ENCODE results near the gene FAM222A.

FAM222A gene

GRCh38 chr12:109768901-109769670, 55.5 kb downstream of the FAM222A start:
- Histone ChIP-seq H3K27me3 (ENCODE audit: insufficient read depth, insufficient read length) (no peaks in the 10 kb centered on the region), H3K4me3 (ENCODE audit: insufficient read length, low read depth) (no peak overlapping the region), H3K9ac (ENCODE audit: insufficient read length, low read depth) (no peak overlapping the region), H3K9me3 (ENCODE audit: insufficient read depth, low read length) (no peaks in the 10 kb centered on the region), H3K36me3 (ENCODE audit: insufficient read depth, insufficient read length, low read length) (peaks cover 5% of the 10 kb centered on the region), H3K4me1 (ENCODE audit: insufficient read depth, insufficient read length) (peaks cover 18% of the 10 kb centered on the region)
- no peak for TF ChIP-seq SUZ12 (IDR thresholded peaks at IDR 0.05; ENCODE audit: extremely low read depth, insufficient read depth, insufficient read length)
- TF ChIP-seq YY1 (IDR thresholded peaks at IDR 0.05; ENCODE audit: insufficient read depth, insufficient read length) = no peak
- TF ChIP-seq ZNF274 (IDR thresholded peaks at IDR 0.05; ENCODE audit: low read depth, low read length) = no peak
- no peak for DNase-seq (ENCODE audit: low read depth, low spot score)

DNA sequence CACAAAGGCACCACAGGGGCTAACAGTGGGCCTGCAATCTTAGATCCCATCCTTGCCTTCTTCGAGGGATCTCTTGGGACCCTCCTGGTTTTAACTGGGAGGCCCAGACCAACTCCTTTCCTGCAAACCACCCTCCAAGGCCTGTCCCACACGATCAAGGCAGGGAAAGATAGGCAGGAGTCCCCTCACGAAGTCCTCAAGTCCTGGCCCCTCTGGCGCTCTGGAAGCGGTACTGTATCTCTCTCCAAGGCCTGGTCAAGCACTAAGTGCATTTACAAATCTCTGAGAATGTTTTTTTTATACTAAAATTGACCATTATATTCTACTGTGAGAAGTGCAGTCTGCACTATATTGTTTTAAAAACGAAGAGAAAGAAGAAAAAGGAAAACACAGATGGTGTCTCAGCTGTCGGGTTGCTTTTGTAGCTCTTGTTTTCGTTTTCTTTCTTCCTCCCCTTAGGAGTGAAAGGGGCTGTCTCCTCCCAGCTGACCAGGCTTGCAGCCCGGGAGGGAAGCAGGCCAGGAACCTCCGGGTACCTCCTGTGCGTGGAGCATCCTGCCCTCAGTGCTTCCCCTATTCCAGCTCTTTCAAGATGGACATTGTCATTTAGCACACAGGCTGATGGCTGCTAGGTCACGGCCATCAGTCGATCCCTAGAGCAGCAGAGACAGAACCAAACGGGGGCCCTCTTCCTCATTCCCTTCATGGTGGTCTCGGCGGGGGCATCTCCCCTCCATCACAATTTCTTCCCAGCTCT, 56.7 kb downstream of the FAM222A start:
- no peak for DNase-seq (ENCODE audit: low read depth, low spot score)
- peaks cover 5% of the 10 kb centered on the region for H3K36me3 ChIP-seq (ENCODE audit: insufficient read depth, insufficient read length, low read length)
- TF ChIP-seq ZNF274 (IDR thresholded peaks at IDR 0.05; ENCODE audit: low read depth, low read length) = no peak
- TF ChIP-seq YY1 (IDR thresholded peaks at IDR 0.05; ENCODE audit: insufficient read depth, insufficient read length) = no peak
- H3K27me3 ChIP-seq (ENCODE audit: insufficient read depth, insufficient read length) = no peaks in the 10 kb centered on the region
- no peak overlapping the region for H3K4me3 ChIP-seq (ENCODE audit: insufficient read length, low read depth)
- H3K9me3 ChIP-seq (ENCODE audit: insufficient read depth, low read length) = no peaks in the 10 kb centered on the region
- H3K9ac ChIP-seq (ENCODE audit: insufficient read length, low read depth) = no peak overlapping the region
- peaks cover 18% of the 10 kb centered on the region for H3K4me1 ChIP-seq (ENCODE audit: insufficient read depth, insufficient read length)

DNA sequence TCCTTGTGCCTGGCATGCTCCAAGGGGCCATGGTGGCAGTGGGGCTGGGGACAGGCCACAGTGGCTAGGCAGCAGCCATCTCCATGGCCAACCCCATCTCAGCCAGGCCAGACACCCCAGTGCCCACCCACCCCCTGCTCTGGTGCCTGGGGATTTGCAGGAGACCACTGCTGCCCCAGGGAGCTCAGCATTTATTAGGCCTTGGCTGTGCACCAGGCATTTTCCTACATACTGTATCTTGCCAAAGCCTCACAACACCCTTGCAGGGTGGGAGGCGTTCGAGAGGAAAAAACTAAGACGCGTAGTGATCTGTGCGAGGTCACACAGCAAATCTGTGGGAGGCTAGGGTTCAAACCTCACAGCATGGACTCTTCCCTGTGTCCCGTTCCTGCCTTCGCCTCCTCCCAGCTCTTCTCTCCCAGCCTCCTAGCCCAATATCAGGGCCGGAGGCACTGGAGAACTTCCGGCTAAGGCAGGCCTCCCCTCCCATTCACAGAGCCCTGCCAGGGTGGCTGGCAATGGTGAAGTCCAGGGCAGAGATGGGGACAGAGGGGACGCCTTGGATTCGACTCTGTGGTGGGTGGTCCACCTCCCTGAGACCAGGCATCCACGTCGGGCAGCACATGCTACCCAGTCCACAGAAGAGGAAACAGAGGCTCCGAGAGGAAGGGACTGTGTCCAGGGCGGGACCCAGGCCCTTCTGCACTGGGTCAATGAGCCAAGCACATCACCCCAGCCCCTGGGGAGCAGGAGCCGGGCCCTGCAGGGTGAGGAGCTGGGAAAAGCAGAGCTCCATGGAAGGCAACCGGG, 57.4 kb downstream of the FAM222A start:
- DNase-seq (ENCODE audit: low read depth, low spot score) = no peak

DNA sequence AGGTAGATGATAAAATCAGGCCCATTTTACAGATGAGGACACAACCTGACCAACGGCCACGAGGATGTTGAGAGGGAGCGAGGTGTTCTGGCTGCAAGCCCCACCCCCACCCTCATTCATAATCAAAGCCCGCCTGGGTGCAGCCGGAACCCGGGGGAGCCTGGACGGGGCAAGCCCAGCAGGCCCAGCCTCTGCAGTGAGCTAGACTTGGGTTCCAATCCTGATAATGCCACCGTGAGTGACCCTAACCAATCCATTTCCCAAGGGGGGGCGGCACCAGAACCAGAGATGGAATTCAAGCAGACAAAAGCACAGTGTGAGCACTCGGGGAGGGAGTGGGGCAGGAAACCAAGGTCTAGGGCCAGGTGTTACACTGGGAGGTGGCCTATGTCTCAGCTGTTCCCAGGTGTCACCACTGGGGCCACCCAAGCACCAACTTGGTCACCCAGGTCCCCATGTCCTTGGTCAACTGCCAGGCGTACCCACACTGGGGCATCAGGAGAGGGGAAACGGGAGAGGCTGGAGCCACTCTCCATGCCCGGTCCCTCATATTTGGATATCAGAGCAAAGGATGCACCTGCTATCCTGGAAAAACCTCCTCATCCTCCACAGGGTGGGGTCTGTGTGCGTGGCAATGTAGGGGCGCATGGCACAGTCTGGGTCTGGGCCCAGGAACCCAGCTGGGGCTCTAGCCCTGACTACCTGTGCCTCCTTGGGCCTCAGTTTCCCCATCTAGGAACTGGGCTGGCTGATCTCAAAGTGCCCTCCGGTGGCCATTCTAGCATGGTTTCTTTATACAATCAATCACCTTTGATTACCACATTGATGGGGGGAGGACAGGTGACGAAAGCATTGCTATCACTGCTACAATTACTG, 58.4 kb downstream of the FAM222A start:
- Histone ChIP-seq H3K9me3 (ENCODE audit: insufficient read depth, low read length) (no peaks in the 10 kb centered on the region), H3K36me3 (ENCODE audit: insufficient read depth, insufficient read length, low read length) (peaks cover 5% of the 10 kb centered on the region), H3K27me3 (ENCODE audit: insufficient read depth, insufficient read length) (no peaks in the 10 kb centered on the region)

More for the DNA sequence above, 57.4 kb downstream of the FAM222A start:
- peaks cover 5% of the 10 kb centered on the region for H3K36me3 ChIP-seq (ENCODE audit: insufficient read depth, insufficient read length, low read length)
- no peaks in the 10 kb centered on the region for H3K27me3 ChIP-seq (ENCODE audit: insufficient read depth, insufficient read length)
- no peak overlapping the region for H3K4me3 ChIP-seq (ENCODE audit: insufficient read length, low read depth)
- no peaks in the 10 kb centered on the region for H3K9me3 ChIP-seq (ENCODE audit: insufficient read depth, low read length)
- TF ChIP-seq SUZ12 (IDR thresholded peaks at IDR 0.05; ENCODE audit: extremely low read depth, insufficient read depth, insufficient read length) = no peak
- TF ChIP-seq ZNF274 (IDR thresholded peaks at IDR 0.05; ENCODE audit: low read depth, low read length) = no peak
- TF ChIP-seq YY1 (IDR thresholded peaks at IDR 0.05; ENCODE audit: insufficient read depth, insufficient read length) = no peak
- H3K4me1 ChIP-seq (ENCODE audit: insufficient read depth, insufficient read length) = peaks cover 16% of the 10 kb centered on the region
- H3K9ac ChIP-seq (ENCODE audit: insufficient read length, low read depth) = no peak overlapping the region

DNA sequence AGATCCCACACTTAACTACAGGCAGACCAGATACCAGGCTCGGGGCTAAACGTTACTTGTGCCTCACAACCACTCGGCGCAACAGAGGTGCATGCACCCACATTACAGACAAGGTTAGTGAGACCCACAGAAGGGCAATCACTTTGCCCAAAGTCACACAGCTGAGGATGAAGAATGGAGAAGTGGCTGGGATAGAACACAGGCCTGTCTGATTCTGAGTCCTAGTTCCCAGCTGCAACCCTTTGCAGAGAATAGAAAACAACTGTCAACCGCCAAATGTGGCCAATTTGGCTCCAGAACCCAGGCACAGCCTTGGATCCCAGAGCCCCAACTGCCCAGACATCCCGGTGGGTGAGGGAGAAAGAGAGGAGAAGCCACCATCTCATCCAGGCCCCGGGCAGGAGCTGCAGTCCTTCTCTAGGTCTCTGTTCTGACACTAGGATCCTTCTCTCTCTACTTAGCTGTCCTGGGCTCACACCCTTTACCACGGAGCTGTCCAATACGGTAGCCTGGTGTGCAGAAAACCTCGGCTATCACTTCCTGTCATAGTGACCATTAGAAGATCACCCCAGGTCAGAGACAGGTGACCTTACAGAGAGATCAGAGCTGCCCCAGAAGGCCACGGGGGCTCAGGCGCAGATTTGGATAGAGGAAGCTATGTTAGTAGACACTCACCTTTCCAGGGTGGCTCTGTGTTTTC, 59.1 kb downstream of the FAM222A start:
- H3K9ac ChIP-seq (ENCODE audit: insufficient read length, low read depth) = no peak overlapping the region
- DNase-seq (ENCODE audit: low read depth, low spot score) = no peak
- no peaks in the 10 kb centered on the region for H3K9me3 ChIP-seq (ENCODE audit: insufficient read depth, low read length)
- TF ChIP-seq SUZ12 (IDR thresholded peaks at IDR 0.05; ENCODE audit: extremely low read depth, insufficient read depth, insufficient read length) (no peak), ZNF274 (IDR thresholded peaks at IDR 0.05; ENCODE audit: low read depth, low read length) (no peak), YY1 (IDR thresholded peaks at IDR 0.05; ENCODE audit: insufficient read depth, insufficient read length) (no peak)
- peaks cover 10% of the 10 kb centered on the region for H3K4me1 ChIP-seq (ENCODE audit: insufficient read depth, insufficient read length)
- H3K36me3 ChIP-seq (ENCODE audit: insufficient read depth, insufficient read length, low read length) = peaks cover 4% of the 10 kb centered on the region
- no peaks in the 10 kb centered on the region for H3K27me3 ChIP-seq (ENCODE audit: insufficient read depth, insufficient read length)
- no peak overlapping the region for H3K4me3 ChIP-seq (ENCODE audit: insufficient read length, low read depth)

More for the DNA sequence above, 58.4 kb downstream of the FAM222A start:
- Histone ChIP-seq H3K4me1 (ENCODE audit: insufficient read depth, insufficient read length) (peaks cover 10% of the 10 kb centered on the region), H3K4me3 (ENCODE audit: insufficient read length, low read depth) (no peak overlapping the region), H3K9ac (ENCODE audit: insufficient read length, low read depth) (no peak overlapping the region)
- TF ChIP-seq YY1 (IDR thresholded peaks at IDR 0.05; ENCODE audit: insufficient read depth, insufficient read length) = no peak
- TF ChIP-seq ZNF274 (IDR thresholded peaks at IDR 0.05; ENCODE audit: low read depth, low read length) = no peak
- DNase-seq (ENCODE audit: low read depth, low spot score) = no peak

- H3K4me1 ChIP-seq (ENCODE audit: insufficient read depth, insufficient read length) = peaks cover 10% of the 10 kb centered on the region
- no peak overlapping the region for H3K9ac ChIP-seq (ENCODE audit: insufficient read length, low read depth)
- H3K9me3 ChIP-seq (ENCODE audit: insufficient read depth, low read length) = no peaks in the 10 kb centered on the region
- H3K4me3 ChIP-seq (ENCODE audit: insufficient read length, low read depth) = no peak overlapping the region
- no peak for DNase-seq (ENCODE audit: low read depth, low spot score)
- H3K27me3 ChIP-seq (ENCODE audit: insufficient read depth, insufficient read length) = no peaks in the 10 kb centered on the region
- no peaks in the 10 kb centered on the region for H3K36me3 ChIP-seq (ENCODE audit: insufficient read depth, insufficient read length, low read length)
- TF ChIP-seq ZNF274 (IDR thresholded peaks at IDR 0.05; ENCODE audit: low read depth, low read length) (no peak), YY1 (IDR thresholded peaks at IDR 0.05; ENCODE audit: insufficient read depth, insufficient read length) (no peak), SUZ12 (IDR thresholded peaks at IDR 0.05; ENCODE audit: extremely low read depth, insufficient read depth, insufficient read length) (no peak)
These were observed 59.9 kb downstream of the FAM222A start for GRCh38 chr12:109773384-109774011.

Data from NT2/D1 (cell line).